Upper lobe of right lung (tissue), 1 donor: ENCODE data around the gene CELF4. TPM values are rescaled to one million over a fixed set of nuclear protein-coding genes. Genes with fewer than 3 reads are reported as not detected.
A peak's percentile ranks its signal among the peaks of the same experiment; 100 is the strongest.

Source experiments
- ATAC-seq: fragments of 200-7000 bp; cut with Tn5 transposase; one replicate; pipeline ENCODE4 v1.9.1; 2020; ENCODE audit warnings: mild to moderate bottlenecking, moderate library complexity
- DNase-seq: peaks from one replicate; pipeline ENCODE4 v3.0.0-alpha.2; 2020
- H3K27ac ChIP-seq: fragments of 200-600 bp; one replicate; pipeline ENCODE4 v1.8.0; 2022
- H3K27me3 ChIP-seq: fragments of 200-600 bp; one replicate; pipeline ENCODE4 v1.8.0; 2022; ENCODE audit warnings: mild to moderate bottlenecking
- H3K36me3 ChIP-seq: fragments of 200-600 bp; one replicate; pipeline ENCODE4 v1.8.0; 2022
- H3K4me1 ChIP-seq: fragments of 200-600 bp; one replicate; pipeline ENCODE4 v1.8.0; 2022
- H3K4me3 ChIP-seq: fragments of 200-600 bp; one replicate; pipeline ENCODE4 v1.8.0; 2022; ENCODE audit warnings: mild to moderate bottlenecking
- H3K9me3 ChIP-seq: fragments of 200-600 bp; one replicate; pipeline ENCODE4 v1.8.0; 2022
- CTCF ChIP-seq: fragments of 200-600 bp; IDR thresholded peaks from one replicate; pipeline ENCODE4 v1.8.0; 2022; ENCODE audit warnings: antibody characterized with exemption
- intact Hi-C: fragments of 100-400 bp; cut with DNase I; formaldehyde crosslinking; loops from one replicate; pipeline ENCODE4 v1.11.0; 2022
- total RNA-seq: library from RNA; stranded (reverse); fragmentation: NEBNext Ultra II Directional; extraction: Animal tissue kit (Norgen Biotek cat#: 25700); gene quantifications from one replicate; pipeline ENCODE4 v1.2.1, GENCODE V29; 2021
- donor health status: DM: no; HTN: yes; CAD: no; lungs with severe emphysema.

Gene CELF4
- total RNA-seq, 1 donor from 2014 or later, result 1.2 TPM

- no peaks in the 10 kb centered on the region for H3K36me3 ChIP-seq
- H3K9me3 ChIP-seq, result no peaks in the 10 kb centered on the region
- no peak overlapping the region for H3K4me3 ChIP-seq
- no peaks in the 10 kb centered on the region for H3K27me3 ChIP-seq
- DNase-seq, result no peak
- intact Hi-C loops, result loop anchor here (10.0 kb wide), 1 partner anchor 92 kb away; no protein-coding TSS in a partner anchor
- H3K27ac ChIP-seq, result no peak overlapping the region
- H3K4me1 ChIP-seq, result no peaks in the 10 kb centered on the region
- no peak for TF ChIP-seq CTCF
- ATAC-seq, result no peak
These were observed 88.8 kb downstream of the CELF4 start for GRCh38 chr18:37476611-37477295.

- TF ChIP-seq CTCF, result peak; percentile 50
- no peak overlapping the region for H3K27ac ChIP-seq
- no peaks in the 10 kb centered on the region for H3K4me1 ChIP-seq
- no peaks in the 10 kb centered on the region for H3K27me3 ChIP-seq
- H3K4me3 ChIP-seq, result no peak overlapping the region
- no peaks in the 10 kb centered on the region for H3K36me3 ChIP-seq
- no peaks in the 10 kb centered on the region for H3K9me3 ChIP-seq
- ATAC-seq (peak; percentile 17), DNase-seq (no peak)
- intact Hi-C loops, result loop anchor here (10.0 kb wide), 1 partner anchor 91 kb away; no protein-coding TSS in a partner anchor
These were observed 89.4 kb downstream of the CELF4 start for GRCh38 chr18:37476182-37476581.

- Histone ChIP-seq H3K27me3 (no peaks in the 10 kb centered on the region), H3K4me3 (no peak overlapping the region), H3K27ac (no peak overlapping the region), H3K4me1 (no peaks in the 10 kb centered on the region), H3K36me3 (no peaks in the 10 kb centered on the region), H3K9me3 (no peaks in the 10 kb centered on the region)
- no peak for TF ChIP-seq CTCF
- intact Hi-C loops, result loop anchor here (10.0 kb wide), 1 partner anchor 89 kb away; no protein-coding TSS in a partner anchor
- no peak for DNase-seq
- ATAC-seq, result no peak
These were observed 92.3 kb downstream of the CELF4 start for GRCh38 chr18:37473195-37473840.

- Histone ChIP-seq H3K27me3 (no peaks in the 10 kb centered on the region), H3K9me3 (no peaks in the 10 kb centered on the region), H3K4me3 (no peak overlapping the region), H3K36me3 (no peaks in the 10 kb centered on the region), H3K4me1 (no peaks in the 10 kb centered on the region), H3K27ac (no peak overlapping the region)
- ATAC-seq, result no peak
- intact Hi-C loops, result loop anchor here (10.0 kb wide), 1 partner anchor 87 kb away; no protein-coding TSS in a partner anchor
- DNase-seq, result no peak
- TF ChIP-seq CTCF, result no peak
These were observed 94.0 kb downstream of the CELF4 start for GRCh38 chr18:37471637-37472036.

- intact Hi-C loops, result loop anchor here (10.0 kb wide), 1 partner anchor 86 kb away; no protein-coding TSS in a partner anchor
- no peak for DNase-seq
- no peak for TF ChIP-seq CTCF
- no peak for ATAC-seq
- Histone ChIP-seq H3K9me3 (no peaks in the 10 kb centered on the region), H3K36me3 (no peaks in the 10 kb centered on the region), H3K27ac (no peak overlapping the region), H3K4me3 (no peak overlapping the region), H3K4me1 (no peaks in the 10 kb centered on the region), H3K27me3 (no peaks in the 10 kb centered on the region)
These were observed 94.6 kb downstream of the CELF4 start for GRCh38 chr18:37470986-37471385.
